Mesenchymal stem cell (in vitro differentiated cells and primary cell): Measurements from ENCODE around the gene PIP4K2A.

Experiments used
- DNase-seq: peaks from one replicate; pipeline ENCODE4 v3.0.0-alpha.2; 2013
- H2AFZ ChIP-seq: one replicate; pipeline ENCODE4 v1.6.1; 2013; ENCODE audit warnings: low read depth, mild to moderate bottlenecking, control low read depth, inconsistent platforms, low read length, moderate library complexity
- H2AK5ac ChIP-seq: 2 replicates; pipeline ENCODE4 v1.6.1; 2013; ENCODE audit warnings: low read length, moderate library complexity, mild to moderate bottlenecking, inconsistent platforms; ENCODE audit not compliant: severe bottlenecking
- H2BK120ac ChIP-seq: one replicate; pipeline ENCODE4 v1.6.1; 2013; ENCODE audit warnings: low read depth, mild to moderate bottlenecking, inconsistent platforms, low read length, moderate library complexity
- H2BK12ac ChIP-seq, 2 experiments: one replicate each; pipeline ENCODE4 v1.6.1; 2013; ENCODE audit warnings: inconsistent platforms in 2 of 2, low read length in 2 of 2, mild to moderate bottlenecking in 2 of 2, moderate library complexity in 2 of 2, control low read depth in 1 of 2
- H2BK15ac ChIP-seq: one replicate; pipeline ENCODE4 v1.6.1; 2013; ENCODE audit warnings: mild to moderate bottlenecking, low read depth, inconsistent platforms; ENCODE audit not compliant: poor library complexity, severe bottlenecking
- H2BK5ac ChIP-seq: 2 replicates; pipeline ENCODE4 v1.6.1; 2013; ENCODE audit warnings: low read depth, mild to moderate bottlenecking, low read length, control low read depth, inconsistent platforms; ENCODE audit not compliant: poor library complexity, severe bottlenecking
- H3K14ac ChIP-seq, 2 experiments: one replicate each; pipeline ENCODE4 v1.6.1; 2013; ENCODE audit warnings: inconsistent platforms in 2 of 2, low read length in 2 of 2, control low read depth in 1 of 2, mild to moderate bottlenecking in 1 of 2, moderate library complexity in 1 of 2
- H3K18ac ChIP-seq, 2 experiments: one replicate each; pipeline ENCODE4 v1.6.1; 2013; ENCODE audit warnings: inconsistent platforms in 2 of 2, low read length in 2 of 2, control low read depth in 1 of 2, low read depth in 1 of 2, mild to moderate bottlenecking in 1 of 2
- H3K23ac ChIP-seq, 2 experiments: one replicate each; pipeline ENCODE4 v1.6.1; 2013; ENCODE audit warnings: inconsistent platforms in 2 of 2, low read length in 2 of 2, mild to moderate bottlenecking in 2 of 2, moderate library complexity in 2 of 2, control low read depth in 1 of 2
- H3K27ac ChIP-seq: 2 replicates; pipeline ENCODE4 v1.5.1; 2013; ENCODE audit warnings: mild to moderate bottlenecking, moderate library complexity, low read length, control low read depth, inconsistent platforms; ENCODE audit not compliant: poor library complexity, severe bottlenecking
- H3K27me3 ChIP-seq, 2 experiments: 2 replicates each; pipeline versions ENCODE4 v1.6.1 to v1.7.0; 2013; ENCODE audit warnings: low read length in 2 of 2, mild to moderate bottlenecking in 2 of 2, moderate library complexity in 2 of 2, control low read depth in 1 of 2, inconsistent platforms in 1 of 2; ENCODE audit not compliant: control insufficient read depth in 1 of 2, insufficient read depth in 1 of 2
- H3K36me3 ChIP-seq, 2 experiments: 2 replicates each; pipeline versions ENCODE4 v1.6.1 to v1.7.0; 2013; ENCODE audit warnings: low read length in 2 of 2, control low read depth in 1 of 2, inconsistent platforms in 1 of 2, low read depth in 1 of 2, mild to moderate bottlenecking in 1 of 2; ENCODE audit not compliant: insufficient read depth in 2 of 2, control insufficient read depth in 1 of 2
- H3K4ac ChIP-seq, 2 experiments: one replicate each; pipeline ENCODE4 v1.6.1; 2013; ENCODE audit warnings: inconsistent platforms in 2 of 2, low read length in 2 of 2, mild to moderate bottlenecking in 2 of 2, moderate library complexity in 2 of 2, control low read depth in 1 of 2, low read depth in 1 of 2
- H3K4me1 ChIP-seq: 2 replicates; pipeline ENCODE4 v1.6.1; 2013; ENCODE audit warnings: low read depth, low read length, control low read depth; ENCODE audit not compliant: control insufficient read depth, insufficient read depth
- H3K4me2 ChIP-seq: 2 replicates; pipeline ENCODE4 v1.6.1; 2013; ENCODE audit warnings: low read length, mild to moderate bottlenecking, inconsistent platforms; ENCODE audit not compliant: poor library complexity, severe bottlenecking
- H3K4me3 ChIP-seq, 2 experiments: 2 replicates each; pipeline versions ENCODE4 v1.5.1 to v1.7.0; 2013; ENCODE audit warnings: low read length in 2 of 2, mild to moderate bottlenecking in 2 of 2, control low read depth in 1 of 2, low read depth in 1 of 2; ENCODE audit not compliant: insufficient read depth in 1 of 2
- H3K79me1 ChIP-seq: replicated peaks from 2 replicates; pipeline ENCODE4 v1.6.1; 2013; ENCODE audit warnings: mild to moderate bottlenecking, control low read depth, low read length, inconsistent platforms; ENCODE audit not compliant: poor library complexity, severe bottlenecking
- H3K9ac ChIP-seq: 2 replicates; pipeline ENCODE4 v1.7.0; 2013; ENCODE audit warnings: mild to moderate bottlenecking, low read length, moderate library complexity
- H3K9me3 ChIP-seq: 2 replicates; pipeline ENCODE4 v1.7.0; 2013; ENCODE audit warnings: mild to moderate bottlenecking, low read length; ENCODE audit not compliant: control insufficient read depth
- H4K8ac ChIP-seq: one replicate; pipeline ENCODE4 v1.6.1; 2013; ENCODE audit warnings: inconsistent platforms, mild to moderate bottlenecking, low read length, moderate library complexity
- H4K91ac ChIP-seq: one replicate; pipeline ENCODE4 v1.6.1; 2013; ENCODE audit warnings: mild to moderate bottlenecking, low read length, inconsistent platforms
- whole genome bisulfite sequencing: methylation state at CpG from one replicate; pipeline ENCODE4 v1.1.7; 2013; ENCODE audit warnings: mixed read lengths; 5-methylcytosine and 5-hydroxymethylcytosine counted together

The PIP4K2A gene

GRCh38 chr10:22489975-22490374 lies 224.4 kb downstream of the PIP4K2A start:
- H3K27me3 ChIP-seq: peaks cover 15 to 24% of the 10 kb centered on the region in 2 experiments
- H3K36me3 ChIP-seq: no peaks in the 10 kb centered on the region
- no peak overlapping the region for H3K4me2 ChIP-seq
- H3K23ac ChIP-seq: no peak overlapping the region
- H2AFZ ChIP-seq: no peak overlapping the region
- H4K8ac ChIP-seq: no peak overlapping the region
- H3K18ac ChIP-seq: no peak overlapping the region
- no peaks in the 10 kb centered on the region for H3K4me1 ChIP-seq
- no peak overlapping the region for H3K14ac ChIP-seq
- DNase-seq: no peak
- no peak overlapping the region for H2BK12ac ChIP-seq
- H2BK120ac ChIP-seq: no peak overlapping the region
- no peak overlapping the region for H3K9ac ChIP-seq
- no peak overlapping the region for H3K4ac ChIP-seq
- no peak overlapping the region for H2BK5ac ChIP-seq
- no peak overlapping the region for H4K91ac ChIP-seq
- no peak overlapping the region for H3K4me3 ChIP-seq
- H3K27ac ChIP-seq: no peak overlapping the region
- 90% methylated on average over 2 of the region's 3 CpGs for WGBS
- no peak overlapping the region for H2AK5ac ChIP-seq
- no peak overlapping the region for H2BK15ac ChIP-seq
- H3K79me1 ChIP-seq: no peaks in the 10 kb centered on the region
- no peaks in the 10 kb centered on the region for H3K9me3 ChIP-seq

- no peak overlapping the region for H3K4ac ChIP-seq
- H3K14ac ChIP-seq: no peak overlapping the region
- no peak overlapping the region for H4K8ac ChIP-seq
- WGBS: 94% methylated on average over 3 of the region's 4 CpGs
- no peak overlapping the region for H3K18ac ChIP-seq
- no peaks in the 10 kb centered on the region for H3K4me1 ChIP-seq
- no peak overlapping the region for H4K91ac ChIP-seq
- peaks cover 10 to 19% of the 10 kb centered on the region in 2 experiments for H3K27me3 ChIP-seq
- H3K23ac ChIP-seq: no peak overlapping the region
- no peak overlapping the region for H2BK12ac ChIP-seq
- H2AK5ac ChIP-seq: no peak overlapping the region
- no peaks in the 10 kb centered on the region for H3K9me3 ChIP-seq
- H3K4me2 ChIP-seq: no peak overlapping the region
- DNase-seq: no peak
- H3K9ac ChIP-seq: no peak overlapping the region
- H3K36me3 ChIP-seq: no peaks in the 10 kb centered on the region
- H2AFZ ChIP-seq: no peak overlapping the region
- H2BK15ac ChIP-seq: no peak overlapping the region
- H3K27ac ChIP-seq: no peak overlapping the region
- H3K79me1 ChIP-seq: no peaks in the 10 kb centered on the region
- H2BK120ac ChIP-seq: no peak overlapping the region
- no peak overlapping the region for H2BK5ac ChIP-seq
- H3K4me3 ChIP-seq: no peak overlapping the region
Measured at GRCh38 chr10:22489467-22489866, 224.9 kb downstream of the PIP4K2A start.

GRCh38 chr10:22486431-22486830 lies 227.9 kb downstream of the PIP4K2A start:
- H3K18ac ChIP-seq: no peak overlapping the region
- no peak overlapping the region for H3K4me3 ChIP-seq
- peaks cover 0 to 7% of the 10 kb centered on the region in 2 experiments for H3K27me3 ChIP-seq
- no peak overlapping the region for H3K9ac ChIP-seq
- H2BK12ac ChIP-seq: no peak overlapping the region
- whole genome bisulfite sequencing: 72% methylated on average over 1 of the region's 1 CpG
- no peak overlapping the region for H2BK15ac ChIP-seq
- no peaks in the 10 kb centered on the region for H3K36me3 ChIP-seq
- no peaks in the 10 kb centered on the region for H3K9me3 ChIP-seq
- H2BK5ac ChIP-seq: no peak overlapping the region
- no peak overlapping the region for H2BK120ac ChIP-seq
- no peak overlapping the region for H3K23ac ChIP-seq
- H2AFZ ChIP-seq: no peak overlapping the region
- no peak overlapping the region for H3K27ac ChIP-seq
- no peak overlapping the region for H2AK5ac ChIP-seq
- H3K79me1 ChIP-seq: no peaks in the 10 kb centered on the region
- H4K8ac ChIP-seq: no peak overlapping the region
- no peaks in the 10 kb centered on the region for H3K4me1 ChIP-seq
- H3K4ac ChIP-seq: no peak overlapping the region
- H3K4me2 ChIP-seq: no peak overlapping the region
- DNase-seq: no peak
- H4K91ac ChIP-seq: no peak overlapping the region
- H3K14ac ChIP-seq: no peak overlapping the region
